ENCODE data around the gene PCBP3.

DNA sequence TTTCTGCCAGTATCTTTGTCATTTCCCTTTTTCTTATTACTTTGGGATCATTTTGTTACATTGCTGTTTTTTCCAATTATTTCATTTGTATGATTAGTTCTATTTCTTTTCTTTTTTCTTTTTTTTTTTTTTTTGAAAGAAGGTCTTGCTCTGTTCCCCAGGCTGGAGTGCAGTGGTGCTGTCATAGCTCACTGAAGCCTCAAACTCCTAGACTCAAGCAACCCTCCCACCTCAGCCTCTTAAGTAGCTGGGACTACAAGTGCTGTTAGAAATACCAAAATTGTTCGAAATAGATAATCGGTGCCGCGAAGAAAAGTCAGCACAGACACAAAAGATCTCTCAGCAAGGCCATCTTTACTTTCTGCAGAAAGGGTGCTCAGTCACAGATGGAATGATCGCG is 311.4 kb downstream of the PCBP3 start:
- TF ChIP-seq, protein P1, sequence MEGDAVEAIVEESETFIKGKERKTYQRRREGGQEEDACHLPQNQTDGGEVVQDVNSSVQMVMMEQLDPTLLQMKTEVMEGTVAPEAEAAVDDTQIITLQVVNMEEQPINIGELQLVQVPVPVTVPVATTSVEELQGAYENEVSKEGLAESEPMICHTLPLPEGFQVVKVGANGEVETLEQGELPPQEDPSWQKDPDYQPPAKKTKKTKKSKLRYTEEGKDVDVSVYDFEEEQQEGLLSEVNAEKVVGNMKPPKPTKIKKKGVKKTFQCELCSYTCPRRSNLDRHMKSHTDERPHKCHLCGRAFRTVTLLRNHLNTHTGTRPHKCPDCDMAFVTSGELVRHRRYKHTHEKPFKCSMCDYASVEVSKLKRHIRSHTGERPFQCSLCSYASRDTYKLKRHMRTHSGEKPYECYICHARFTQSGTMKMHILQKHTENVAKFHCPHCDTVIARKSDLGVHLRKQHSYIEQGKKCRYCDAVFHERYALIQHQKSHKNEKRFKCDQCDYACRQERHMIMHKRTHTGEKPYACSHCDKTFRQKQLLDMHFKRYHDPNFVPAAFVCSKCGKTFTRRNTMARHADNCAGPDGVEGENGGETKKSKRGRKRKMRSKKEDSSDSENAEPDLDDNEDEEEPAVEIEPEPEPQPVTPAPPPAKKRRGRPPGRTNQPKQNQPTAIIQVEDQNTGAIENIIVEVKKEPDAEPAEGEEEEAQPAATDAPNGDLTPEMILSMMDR (optimal IDR thresholded peaks at IDR 0.05 in 1 of 3, IDR thresholded peaks at IDR 0.05 in 1 of 3, conservative IDR thresholded peaks at IDR 0.05 in 1 of 3; ENCODE audit: extremely low read depth in 1 of 3, insufficient read depth in 2 of 3, low read length in 3 of 3) = no peak
- no peak for TF ChIP-seq EZH2 (IDR thresholded peaks at IDR 0.05; ENCODE audit: low read length)
